NCI-H2227 (cell line): Measurements from ENCODE around the gene MTIF2.
"Not testable (repeated sequence)": the region's sequence is repeated elsewhere in the genome, so short reads cannot be mapped to it uniquely, and the experiment has no call there.

ENCODE experiments used
- DNase-seq: peaks from one replicate; lab custom pipeline; 2025; ENCODE audit not compliant: unreplicated experiment; lab: John Stamatoyannopoulos, UW

MTIF2 gene

DNA sequence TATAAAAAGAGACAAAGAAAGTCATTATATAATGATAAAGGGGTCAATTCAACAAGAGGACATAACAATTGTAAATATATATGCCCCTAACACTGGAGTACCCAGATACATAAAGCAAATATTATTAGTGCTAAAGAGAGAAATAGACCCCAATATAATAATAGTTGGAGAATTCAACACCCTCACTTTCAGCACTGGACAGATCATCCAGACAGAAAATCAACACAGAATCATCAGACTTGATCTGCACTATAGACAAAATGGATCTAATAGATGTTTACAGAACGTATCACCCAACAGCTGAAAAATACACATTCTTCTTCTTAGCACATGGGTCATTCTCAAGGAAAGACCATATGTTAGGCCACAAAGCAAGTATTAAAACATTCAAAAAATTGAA, 68.6 kb downstream of the MTIF2 start:
- DNase-seq = no peak

DNA sequence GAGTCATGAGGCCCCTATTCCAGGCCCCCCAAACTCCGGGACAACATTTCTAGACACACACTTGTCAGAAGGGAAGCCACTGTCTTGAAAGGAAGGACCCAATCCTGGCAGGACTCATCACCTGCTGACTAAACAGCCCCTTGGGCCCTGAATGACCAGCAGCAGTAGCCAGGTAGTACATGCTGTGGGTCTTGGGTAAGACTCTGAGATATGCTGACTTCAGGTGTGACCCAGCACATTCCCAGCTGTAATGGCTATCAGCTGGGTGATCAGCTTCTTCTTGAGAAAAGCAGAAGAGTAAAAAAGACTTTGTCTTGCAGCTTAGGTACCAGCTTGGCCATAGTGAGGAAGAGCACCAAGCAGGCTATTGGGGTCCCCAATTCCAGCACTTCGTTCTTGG, 72.5 kb downstream of the MTIF2 start:
- no peak for DNase-seq

DNA sequence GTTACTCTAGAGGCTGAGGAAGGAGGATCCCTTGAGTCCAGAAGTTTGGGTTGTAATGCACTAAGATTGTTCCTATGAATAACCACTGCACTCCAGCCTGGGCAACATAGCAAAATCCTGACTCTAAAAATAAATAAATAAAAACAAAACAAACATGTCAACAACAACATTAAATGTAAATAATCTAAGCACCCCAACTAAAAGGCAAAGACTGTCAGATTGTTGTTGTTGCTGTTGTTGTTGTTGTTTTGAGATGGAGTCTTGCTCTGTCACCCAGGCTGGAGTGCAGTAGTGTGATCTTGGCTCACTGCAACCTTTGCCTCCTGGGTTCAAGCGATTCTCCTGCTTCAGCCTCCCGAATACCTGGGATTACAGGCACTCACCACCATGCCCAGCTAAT, 77.1 kb downstream of the MTIF2 start:
- not testable (repeated sequence) for DNase-seq

GRCh38 chr2:55186837-55187236, 82.2 kb downstream of the MTIF2 start:
- DNase-seq = not testable (repeated sequence)
